NCI-H226 (cell line): Measurements from ENCODE around the gene CD59.
"Not testable (repeated sequence)": the region's sequence is repeated elsewhere in the genome, so short reads cannot be mapped to it uniquely, and the experiment has no call there.

Experiments used
- DNase-seq: peaks from one replicate; pipeline ENCODE4 v3.0.0-alpha.2; 2015

Gene CD59

DNA sequence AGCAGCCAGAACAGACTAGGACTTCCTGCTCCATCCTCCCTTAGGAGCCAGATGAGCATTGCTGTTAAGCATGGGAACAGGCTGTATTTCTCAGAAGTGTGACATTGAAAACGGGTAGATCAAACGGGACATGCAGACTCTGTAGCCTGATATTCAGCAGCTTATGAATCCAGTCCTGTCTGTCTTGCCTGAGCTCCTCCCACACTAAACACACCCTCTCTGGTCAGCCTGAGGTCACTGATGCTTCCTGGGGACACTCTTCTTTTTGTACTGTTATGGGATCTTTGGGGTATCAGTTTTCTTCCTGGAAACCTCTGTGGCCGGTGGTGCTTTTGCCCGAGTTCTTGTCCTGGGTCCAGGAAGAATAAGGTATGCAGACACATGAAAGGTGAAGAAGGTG, 71.4 kb downstream of the CD59 start:
- no peak for DNase-seq

- no peak for DNase-seq
Measured at GRCh38 chr11:33664166-33664565, 72.1 kb downstream of the CD59 start.

- DNase-seq = no peak
Measured at GRCh38 chr11:33663121-33663520, 73.1 kb downstream of the CD59 start.

DNA sequence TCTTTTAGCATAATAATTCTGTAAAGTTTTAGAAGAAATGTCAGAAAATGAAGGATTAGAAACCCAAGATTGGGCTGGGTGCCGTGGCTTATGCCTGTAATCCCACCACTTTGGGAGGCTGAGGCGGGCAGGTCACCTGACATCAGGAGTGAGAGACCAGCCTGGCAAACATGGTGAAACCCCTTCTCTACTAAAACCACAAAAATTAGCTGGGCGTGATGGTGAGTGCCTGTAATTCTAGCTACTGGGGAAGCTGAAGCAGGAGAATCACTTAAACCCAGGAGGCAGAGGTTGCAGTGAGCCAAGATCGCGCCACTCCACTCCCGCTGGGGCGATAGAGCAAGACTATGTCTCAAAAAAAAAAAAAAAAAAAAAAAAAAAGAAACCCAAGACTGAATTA, 74.7 kb downstream of the CD59 start:
- DNase-seq = not testable (repeated sequence)

DNA sequence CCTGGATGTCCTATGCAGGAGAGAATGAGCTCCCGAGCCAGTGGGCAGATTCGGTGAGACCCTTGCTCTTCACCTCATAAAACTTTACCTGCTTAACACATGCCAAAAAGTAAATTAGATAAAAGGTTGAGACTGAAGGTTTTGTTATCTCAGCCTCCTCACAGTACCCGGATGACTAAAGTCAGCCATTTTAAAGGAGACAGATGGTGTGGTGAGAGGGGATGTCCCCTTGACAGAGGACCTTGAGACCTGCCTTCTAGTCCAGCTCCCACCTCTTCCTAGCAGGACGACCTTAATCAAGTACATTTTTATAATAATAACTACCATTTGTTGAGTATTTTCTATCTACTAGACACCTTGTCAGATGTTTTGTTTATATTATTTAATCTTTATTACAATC, 75.3 kb downstream of the CD59 start:
- no peak for DNase-seq

DNA sequence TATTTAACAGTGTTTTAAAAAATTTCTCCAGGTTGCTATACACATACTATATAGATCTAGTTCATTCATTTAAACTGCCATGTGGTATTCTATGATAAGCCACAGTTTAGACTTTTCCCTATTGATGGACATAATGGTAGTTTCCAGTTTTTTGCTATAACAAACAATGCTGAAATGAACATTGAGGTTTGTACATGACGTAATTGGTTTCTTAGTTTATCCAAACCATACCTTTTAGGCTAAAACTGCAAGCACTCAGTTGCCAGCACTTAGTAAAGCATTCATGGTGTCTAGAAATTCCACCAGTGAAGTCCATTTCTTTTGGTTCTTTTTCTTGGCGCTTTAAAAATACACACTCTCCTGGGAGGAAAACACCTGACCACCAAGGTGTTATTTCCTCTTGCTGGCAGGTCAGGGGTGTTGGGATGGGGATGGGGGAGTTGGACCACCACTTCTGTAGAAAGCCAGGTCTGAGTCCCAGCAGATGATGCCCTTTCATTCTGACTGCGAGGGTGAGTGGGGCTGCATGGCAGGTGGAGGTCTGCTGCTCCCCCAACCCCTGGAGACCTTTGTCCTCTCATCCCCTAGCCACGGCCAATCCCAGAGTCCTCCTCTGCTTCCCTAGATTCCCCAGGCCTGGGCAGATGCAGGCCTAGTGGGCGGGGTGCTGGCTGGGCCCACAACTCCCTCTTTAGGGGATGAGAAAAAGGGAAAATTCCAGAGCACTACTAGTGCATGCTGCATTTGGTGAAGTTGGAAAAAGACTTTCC, 76.7 kb downstream of the CD59 start:
- DNase-seq = no peak

GRCh38 chr11:33658195-33658900, 77.9 kb downstream of the CD59 start:
- no peak for DNase-seq

GRCh38 chr11:33657757-33658156, 78.5 kb downstream of the CD59 start:
- DNase-seq = no peak

DNA sequence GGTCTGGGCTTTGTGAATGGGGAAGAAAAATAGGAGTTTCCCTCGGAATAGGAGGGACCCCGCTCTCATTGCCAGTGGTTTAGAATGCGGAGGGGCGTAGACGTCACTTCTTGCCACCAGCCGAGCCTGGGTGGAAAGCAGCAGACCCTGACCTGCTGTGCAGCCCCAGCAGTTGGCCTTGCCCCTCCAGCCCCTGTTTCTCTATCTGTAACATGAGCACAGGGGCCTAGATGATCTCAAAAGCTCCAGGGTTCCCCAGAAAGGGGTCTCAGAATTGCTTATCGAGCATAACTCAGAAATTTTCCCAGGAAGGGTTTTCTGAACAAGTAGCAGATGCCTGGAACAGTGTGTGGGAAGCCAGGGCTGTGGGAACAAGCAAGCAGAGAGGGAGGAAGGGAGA, 79.5 kb downstream of the CD59 start:
- DNase-seq = no peak

DNA sequence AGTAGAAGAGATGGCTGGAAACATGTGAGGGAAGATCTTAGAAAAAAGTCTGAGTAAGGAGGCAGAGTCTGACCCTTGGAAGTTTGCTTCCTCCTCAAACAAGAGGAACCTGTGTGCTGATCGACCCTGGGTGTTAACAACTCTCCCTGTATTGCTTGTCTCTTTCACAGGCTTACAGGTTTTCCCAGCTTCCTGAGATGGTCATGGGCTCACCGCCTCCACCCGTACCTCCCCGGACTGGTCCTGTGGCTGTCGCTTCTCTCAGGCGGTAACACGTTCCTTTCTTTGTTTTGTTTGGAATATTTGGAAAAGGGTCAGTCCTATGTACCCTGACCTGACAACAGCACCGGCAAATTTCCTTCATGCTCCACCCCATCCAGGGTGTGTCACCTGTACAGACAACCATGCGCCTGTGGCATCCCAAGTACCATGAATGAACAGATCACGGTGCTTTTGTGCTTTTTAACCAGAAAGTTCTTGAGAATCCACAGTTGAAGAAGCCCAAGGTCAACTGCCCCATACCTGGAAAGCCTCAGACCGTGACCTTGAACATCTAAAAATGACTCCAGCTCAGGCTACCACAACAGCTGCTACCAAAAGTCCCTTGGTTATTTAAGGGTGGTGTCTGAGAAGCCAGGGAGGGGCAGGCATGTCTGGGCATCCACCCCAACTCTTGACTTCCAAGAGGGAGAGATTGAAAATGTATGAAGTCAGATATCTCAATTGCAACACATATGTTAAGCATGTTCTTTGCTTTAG, 80.2 kb downstream of the CD59 start:
- DNase-seq = no peak

DNA sequence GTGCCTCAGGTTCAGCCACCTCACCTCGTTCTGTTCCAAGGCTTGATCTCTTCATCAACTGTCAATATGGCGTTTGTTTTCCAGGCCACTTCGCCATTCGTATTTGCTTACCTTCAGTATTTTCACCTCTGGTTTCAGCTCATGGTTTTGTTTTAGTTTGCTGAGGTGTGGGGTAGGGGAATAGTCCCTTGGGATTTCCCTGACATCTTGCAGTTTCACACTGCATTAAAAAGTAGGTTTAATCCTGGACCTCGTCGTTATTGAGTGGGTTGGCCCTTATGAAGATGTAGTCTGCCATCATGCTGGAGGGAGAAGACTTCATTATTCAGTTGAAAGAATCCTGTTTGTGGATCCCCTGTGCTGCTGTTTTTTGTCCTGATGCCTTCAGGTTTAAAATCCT, 81.6 kb downstream of the CD59 start:
- DNase-seq = no peak
